KG1 (cell line): ENCODE data around the gene ADNP2.

Experiments used
- DNase-seq: peaks from one replicate; lab custom pipeline; 2025; lab: John Stamatoyannopoulos, UW

ADNP2 gene

GRCh38 chr18:80170395-80171053 lies 61.5 kb downstream of the ADNP2 start:
- DNase-seq: no peak

- DNase-seq: no peak
Measured at GRCh38 chr18:80171054-80171872, 62.2 kb downstream of the ADNP2 start.

- no peak for DNase-seq
Measured at GRCh38 chr18:80172056-80172455, 63.0 kb downstream of the ADNP2 start.

GRCh38 chr18:80173060-80173459 lies 64.0 kb downstream of the ADNP2 start:
- no peak for DNase-seq

- DNase-seq: no peak
Measured at GRCh38 chr18:80175451-80176204, 66.6 kb downstream of the ADNP2 start.

- no peak for DNase-seq
Measured at GRCh38 chr18:80176334-80177073, 67.4 kb downstream of the ADNP2 start.

GRCh38 chr18:80177128-80177527 lies 68.1 kb downstream of the ADNP2 start:
- DNase-seq: no peak

- no peak for DNase-seq
Measured at GRCh38 chr18:80178935-80179818, 70.1 kb downstream of the ADNP2 start.

- DNase-seq: no peak
Measured at GRCh38 chr18:80179857-80180558, 70.9 kb downstream of the ADNP2 start.

GRCh38 chr18:80180778-80181564 lies 71.9 kb downstream of the ADNP2 start:
- no peak for DNase-seq

- DNase-seq: no peak
Measured at GRCh38 chr18:80181642-80182461, 72.8 kb downstream of the ADNP2 start.

- no peak for DNase-seq
Measured at GRCh38 chr18:80182855-80183254, 73.8 kb downstream of the ADNP2 start.

- no peak for DNase-seq
Measured at GRCh38 chr18:80183273-80184050, 74.4 kb downstream of the ADNP2 start.

- DNase-seq: no peak
Measured at GRCh38 chr18:80184243-80184772, 75.2 kb downstream of the ADNP2 start.

- no peak for DNase-seq
Measured at GRCh38 chr18:80185545-80185944, 76.5 kb downstream of the ADNP2 start.

GRCh38 chr18:80187956-80188642 lies 79.0 kb downstream of the ADNP2 start:
- no peak for DNase-seq
